HepG2 (cell line): ENCODE results near the gene CLIC3. TPM values are rescaled to one million over a fixed set of nuclear protein-coding genes. Genes with fewer than 3 reads are reported as not detected.

ENCODE experiments used
- AKNA ChIP-seq: sonication (generic); formaldehyde crosslinking; IDR thresholded peaks from 2 replicates; pipeline ENCODE4 v1.4.0; 2020; ENCODE audit warnings: missing genetic modification reagents, borderline replicate concordance
- MAZ ChIP-seq, 2 experiments: sonication (generic) in 1 of 2; formaldehyde crosslinking in 1 of 2; IDR thresholded peaks; 2 replicates each; pipeline versions ENCODE4 v1.5.0 to v1.6.1; 2012 to 2020; ENCODE audit warnings: low read depth in 2 of 2, mild to moderate bottlenecking in 2 of 2, borderline replicate concordance in 1 of 2, improper control_type of control experiment in 1 of 2, low read length in 1 of 2, missing genetic modification reagents in 1 of 2, moderate library complexity in 1 of 2
- SMAD9 ChIP-seq: sonication (generic); formaldehyde crosslinking; IDR thresholded peaks from 2 replicates; pipeline ENCODE4 v1.5.1; 2020; ENCODE audit warnings: mild to moderate bottlenecking, missing genetic modification reagents
- ZNF101 ChIP-seq: sonication (generic); formaldehyde crosslinking; IDR thresholded peaks from 2 replicates; pipeline ENCODE4 v1.4.0; 2020; ENCODE audit warnings: mild to moderate bottlenecking, low read depth, missing genetic modification reagents, borderline replicate concordance
- ZNF160 ChIP-seq: sonication (generic); formaldehyde crosslinking; IDR thresholded peaks from 2 replicates; pipeline ENCODE4 v1.8.0; 2022; ENCODE audit warnings: mild to moderate bottlenecking, inconsistent platforms, missing genetic modification reagents
- ZNF24 ChIP-seq: fragments of 450-650 bp; IDR thresholded peaks from 2 replicates; pipeline ENCODE4 v1.6.1; 2017; ENCODE audit warnings: antibody characterized with exemption, mild to moderate bottlenecking
- ZNF274 ChIP-seq: sonication (generic); formaldehyde crosslinking; IDR thresholded peaks from 2 replicates; pipeline ENCODE4 v1.5.1; 2020; ENCODE audit warnings: mild to moderate bottlenecking, missing genetic modification reagents
- ZNF337 ChIP-seq: sonication (generic); formaldehyde crosslinking; IDR thresholded peaks from 2 replicates; pipeline ENCODE4 v1.5.1; 2020; ENCODE audit warnings: missing genetic modification reagents, low read depth, mild to moderate bottlenecking, borderline replicate concordance
- ZNF564 ChIP-seq: sonication (generic); formaldehyde crosslinking; IDR thresholded peaks from 2 replicates; pipeline ENCODE4 v1.8.1; 2023; ENCODE audit warnings: mild to moderate bottlenecking, missing genetic modification reagents
- ZNF607 ChIP-seq: sonication (generic); formaldehyde crosslinking; IDR thresholded peaks from 2 replicates; pipeline ENCODE4 v1.5.1; 2020; ENCODE audit warnings: missing genetic modification reagents, mild to moderate bottlenecking, borderline replicate concordance
- ZNF687 ChIP-seq: sonication (generic); formaldehyde crosslinking; IDR thresholded peaks from 2 replicates; pipeline ENCODE4 v1.5.1; 2020; ENCODE audit warnings: mild to moderate bottlenecking, missing genetic modification reagents, moderate library complexity
- ZNF703 ChIP-seq: sonication (generic); formaldehyde crosslinking; IDR thresholded peaks from 2 replicates; pipeline ENCODE4 v1.5.1; 2020; ENCODE audit warnings: missing genetic modification reagents, mild to moderate bottlenecking, moderate library complexity, borderline replicate concordance
- ZNF724P ChIP-seq: sonication (generic); formaldehyde crosslinking; IDR thresholded peaks from 2 replicates; pipeline ENCODE4 v1.8.0; 2022; ENCODE audit warnings: missing genetic modification reagents, borderline replicate concordance
- ZNF766 ChIP-seq: sonication (generic); formaldehyde crosslinking; IDR thresholded peaks from 2 replicates; pipeline ENCODE4 v1.5.0; 2020; ENCODE audit warnings: missing genetic modification reagents, borderline replicate concordance
- polyA plus RNA-seq, 8 experiments: library from polyadenylated mRNA; depleted of rRNA in 3 of 8; stranded (reverse) in 7 of 8; unstranded in 1 of 8; fragments of >200 nt; fragmentation: Illumina TruSeq in 4 of 8; extraction: Trizol in 4 of 8; gene quantifications; 2 replicates each; pipeline versions ENCODE4 v1.2.1 to v1.2.3, GENCODE V29; 2011 to 2016; ENCODE audit warnings: low read depth in 4 of 8, missing spikeins in 1 of 8, mixed read lengths in 1 of 8; ENCODE audit not compliant: insufficient read depth in 1 of 8
- total RNA-seq, 5 experiments: library from RNA; depleted of rRNA; stranded (reverse); fragments of >200 nt; fragmentation: Illumina TruSeq; extraction: Trizol; gene quantifications; 2 replicates each; pipeline ENCODE4 v1.2.3, GENCODE V29; 2016; ENCODE audit warnings: low read depth in 1 of 5
- TF ChIP-seq, protein P1 (sequence below): sonication (generic); formaldehyde crosslinking; IDR thresholded peaks from 2 replicates; pipeline ENCODE4 v1.8.1; 2022; ENCODE audit warnings: low read depth, mild to moderate bottlenecking, missing genetic modification reagents

The CLIC3 gene
- total and polyA plus RNA-seq, 2 of the 13 experiments (the other 11 are each of a cell fraction or from before 2014, with no cell fraction given): 0.51 to 1.5 TPM

- TF ChIP-seq, protein P1, sequence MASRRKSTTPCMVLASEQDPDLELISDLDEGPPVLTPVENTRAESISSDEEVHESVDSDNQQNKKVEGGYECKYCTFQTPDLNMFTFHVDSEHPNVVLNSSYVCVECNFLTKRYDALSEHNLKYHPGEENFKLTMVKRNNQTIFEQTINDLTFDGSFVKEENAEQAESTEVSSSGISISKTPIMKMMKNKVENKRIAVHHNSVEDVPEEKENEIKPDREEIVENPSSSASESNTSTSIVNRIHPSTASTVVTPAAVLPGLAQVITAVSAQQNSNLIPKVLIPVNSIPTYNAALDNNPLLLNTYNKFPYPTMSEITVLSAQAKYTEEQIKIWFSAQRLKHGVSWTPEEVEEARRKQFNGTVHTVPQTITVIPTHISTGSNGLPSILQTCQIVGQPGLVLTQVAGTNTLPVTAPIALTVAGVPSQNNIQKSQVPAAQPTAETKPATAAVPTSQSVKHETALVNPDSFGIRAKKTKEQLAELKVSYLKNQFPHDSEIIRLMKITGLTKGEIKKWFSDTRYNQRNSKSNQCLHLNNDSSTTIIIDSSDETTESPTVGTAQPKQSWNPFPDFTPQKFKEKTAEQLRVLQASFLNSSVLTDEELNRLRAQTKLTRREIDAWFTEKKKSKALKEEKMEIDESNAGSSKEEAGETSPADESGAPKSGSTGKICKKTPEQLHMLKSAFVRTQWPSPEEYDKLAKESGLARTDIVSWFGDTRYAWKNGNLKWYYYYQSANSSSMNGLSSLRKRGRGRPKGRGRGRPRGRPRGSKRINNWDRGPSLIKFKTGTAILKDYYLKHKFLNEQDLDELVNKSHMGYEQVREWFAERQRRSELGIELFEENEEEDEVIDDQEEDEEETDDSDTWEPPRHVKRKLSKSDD (CRISPR knock-in tag): 0 out of 2 replicates have a peak, but pooled peaks have one; percentile 29
- TF ChIP-seq ZNF703 (0 out of 2 replicates have a peak, but pooled peaks have one; percentile 33), ZNF160 (CRISPR knock-in tag) (0 out of 2 replicates have a peak, but pooled peaks have one; percentile 53), ZNF724P (CRISPR knock-in tag) (peak; percentile 31; the same call in 1 of the 2 replicates), ZNF101 (no peak), ZNF607 (CRISPR knock-in tag) (peak; percentile 46; the same call in 1 of the 2 replicates), MAZ (IDR thresholded peaks at IDR 0.05; ENCODE audit: borderline replicate concordance, low read depth, low read length) (no peak), MAZ (CRISPR knock-in tag; IDR thresholded peaks at IDR 0.05; ENCODE audit: low read depth) (peak; percentile 29; the same call in 1 of the 2 replicates), ZNF687 (CRISPR knock-in tag) (peak; percentile 91), ZNF24 (no peak), ZNF564 (CRISPR knock-in tag) (0 out of 2 replicates have a peak, but pooled peaks have one; percentile 24), ZNF274 (CRISPR knock-in tag) (peak; percentile 90), SMAD9 (CRISPR knock-in tag) (no peak), AKNA (CRISPR knock-in tag) (no peak), ZNF337 (CRISPR knock-in tag) (no peak), ZNF766 (CRISPR knock-in tag) (0 out of 2 replicates have a peak, but pooled peaks have one; percentile 77)
These were observed 4.2 kb downstream of the CLIC3 start, which contains the start of gene PAXX (continued) for GRCh38 chr9:136991993-136992818.
